NCI-H187 (cell line): ENCODE results near the gene PCBP3.
A peak's percentile ranks its signal among the peaks of the same experiment; 100 is the strongest.
"Not testable (repeated sequence)": the region's sequence is repeated elsewhere in the genome, so short reads cannot be mapped to it uniquely, and the experiment has no call there.

ENCODE experiments used
- DNase-seq, 2 experiments: peaks; one replicate each; lab custom pipeline; 2025; lab: John Stamatoyannopoulos, UW

Gene PCBP3

DNA sequence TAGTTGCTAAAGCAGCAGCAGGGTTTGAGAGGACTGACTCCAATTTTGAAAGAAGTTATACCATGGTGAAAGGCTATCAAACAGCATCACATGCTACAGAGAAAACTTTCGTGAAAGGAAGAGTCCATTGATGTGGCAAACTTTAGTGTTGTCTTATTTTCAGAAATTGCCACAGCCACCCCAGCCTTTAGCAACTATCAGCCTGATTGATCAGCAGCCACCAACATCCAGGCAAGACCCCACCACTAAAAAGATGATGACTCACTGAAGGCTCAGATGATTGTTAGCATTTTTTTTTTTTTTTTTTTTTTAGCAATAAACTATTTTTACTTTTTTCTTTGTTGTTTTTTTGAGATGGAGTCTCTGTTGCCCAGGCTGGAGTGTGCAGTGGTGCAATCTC is 35.3 kb downstream of the PCBP3 start:
- DNase-seq, result not testable (repeated sequence)

DNA sequence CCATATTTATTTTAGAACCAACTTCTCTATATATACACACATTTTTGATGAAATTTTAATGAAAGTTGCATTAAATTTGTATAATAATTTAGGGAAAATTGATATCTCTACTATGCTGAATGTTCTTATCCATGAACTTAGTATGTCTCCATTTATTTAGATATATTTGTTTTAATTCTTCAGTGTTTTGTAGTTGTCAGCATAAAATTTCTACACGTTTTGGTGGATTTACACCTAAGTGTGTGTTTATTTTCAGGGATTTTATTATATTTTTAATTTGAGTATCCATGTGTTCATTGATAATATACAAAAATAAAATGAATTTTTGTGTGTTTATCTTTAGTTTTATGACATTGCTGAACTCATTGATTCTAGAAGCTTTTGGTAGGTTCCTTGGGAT is 36.7 kb downstream of the PCBP3 start:
- DNase-seq, result no peak

GRCh38 chr21:45695086-45695485 is 51.6 kb downstream of the PCBP3 start:
- no peak for DNase-seq

DNA sequence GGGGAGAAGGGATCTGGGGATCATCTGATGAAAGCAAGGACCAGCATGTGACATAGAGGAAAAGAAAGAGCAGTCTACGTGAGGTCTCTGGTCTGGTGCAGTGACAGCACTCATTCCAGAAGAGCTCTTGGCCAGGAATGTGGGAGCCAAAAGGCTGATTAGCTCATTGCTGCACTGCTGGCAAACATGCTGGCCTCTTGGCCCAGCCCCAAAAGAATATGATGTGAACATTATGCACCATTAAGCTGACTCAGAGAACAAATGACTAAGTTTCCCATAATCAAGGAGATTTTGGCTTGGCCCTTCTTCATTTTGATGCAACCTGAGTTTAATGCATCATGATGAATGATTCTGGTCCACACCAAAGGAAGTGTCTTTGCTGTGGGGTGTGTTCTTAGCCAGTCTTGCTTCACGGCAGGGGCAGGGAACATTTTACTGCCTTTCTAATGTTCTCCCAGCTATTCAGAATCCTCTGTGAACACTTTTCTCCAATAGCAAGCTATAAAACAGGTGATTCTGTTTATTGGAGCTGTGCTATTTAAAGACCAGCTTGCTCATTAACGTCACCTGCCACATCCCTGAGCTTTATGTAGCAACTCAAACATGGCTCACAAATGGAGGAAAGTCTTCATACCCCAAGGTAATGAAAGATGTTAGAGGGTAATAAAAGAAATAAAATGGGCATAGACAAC is 55.1 kb downstream of the PCBP3 start:
- no peak for DNase-seq

GRCh38 chr21:45699251-45699942 is 55.9 kb downstream of the PCBP3 start:
- no peak for DNase-seq

- no peak for DNase-seq
These were observed 56.4 kb downstream of the PCBP3 start for GRCh38 chr21:45699966-45700365.

DNA sequence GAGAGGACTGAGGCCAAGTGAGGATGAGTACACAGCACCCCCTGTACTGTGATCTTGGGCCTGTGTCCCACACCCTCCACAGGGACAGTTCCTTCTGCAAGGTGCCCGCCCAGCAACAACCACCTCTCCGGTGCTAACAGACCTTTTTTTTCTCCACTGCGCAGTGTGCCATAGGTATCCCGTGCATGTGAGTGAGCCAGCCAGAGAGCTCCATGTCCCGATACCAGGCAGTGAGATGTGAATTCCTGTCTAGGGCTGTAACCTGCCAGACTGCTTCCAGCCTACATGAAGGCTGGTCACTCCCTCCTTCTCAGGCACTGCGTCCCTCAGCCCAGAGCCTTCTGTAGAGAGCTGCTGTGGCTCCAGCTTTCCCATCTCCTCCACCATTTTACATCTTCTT is 56.9 kb downstream of the PCBP3 start:
- no peak for DNase-seq

GRCh38 chr21:45704311-45705108 is 61.0 kb downstream of the PCBP3 start:
- no peak for DNase-seq

GRCh38 chr21:45706299-45706698 is 62.8 kb downstream of the PCBP3 start:
- DNase-seq, result no peak

- no peak for DNase-seq
These were observed 65.6 kb downstream of the PCBP3 start for GRCh38 chr21:45709173-45709572.

- DNase-seq, result no peak
These were observed 66.3 kb downstream of the PCBP3 start for GRCh38 chr21:45709696-45710268.

GRCh38 chr21:45710306-45710705 is 66.8 kb downstream of the PCBP3 start:
- not testable (repeated sequence) for DNase-seq

DNA sequence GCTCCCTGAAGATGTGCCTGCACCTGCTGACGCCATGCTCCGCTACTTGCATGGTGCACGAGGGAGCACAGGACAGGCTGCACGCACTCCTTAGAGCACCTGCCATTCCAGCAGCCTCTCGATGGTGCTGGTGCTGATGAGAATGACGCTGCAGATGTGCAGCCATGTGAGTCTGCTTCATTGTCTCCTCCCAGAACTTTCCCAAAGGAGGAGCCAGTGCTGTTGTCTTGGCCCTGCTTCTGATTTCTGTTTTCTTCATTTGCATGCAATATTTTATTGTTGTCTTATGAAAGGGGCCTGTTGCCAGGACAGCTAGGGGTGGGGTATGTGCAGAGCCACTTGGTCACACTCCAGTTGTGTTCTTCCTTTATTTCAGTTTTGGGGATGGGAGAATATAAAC is 70.1 kb downstream of the PCBP3 start:
- peak; percentile 11 to 25 for DNase-seq

DNA sequence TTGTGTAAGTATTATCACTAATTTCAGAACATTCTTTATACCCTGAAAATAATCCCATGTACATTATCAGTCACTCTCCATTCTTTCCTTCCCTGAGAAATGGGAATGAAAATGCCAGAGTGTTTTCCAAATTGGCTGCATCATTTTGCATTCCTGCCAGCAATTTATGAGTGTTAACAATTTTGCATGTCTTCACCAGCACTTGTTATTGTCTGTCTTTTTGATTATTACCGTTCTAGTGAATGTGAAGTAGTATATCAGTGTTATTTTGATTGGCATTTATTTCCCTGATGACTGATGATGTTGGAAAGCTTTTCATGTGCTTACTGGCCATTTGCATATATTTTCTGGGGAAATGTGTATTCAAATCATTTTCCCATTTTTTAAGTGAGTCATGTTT is 71.9 kb downstream of the PCBP3 start:
- DNase-seq, result no peak

DNA sequence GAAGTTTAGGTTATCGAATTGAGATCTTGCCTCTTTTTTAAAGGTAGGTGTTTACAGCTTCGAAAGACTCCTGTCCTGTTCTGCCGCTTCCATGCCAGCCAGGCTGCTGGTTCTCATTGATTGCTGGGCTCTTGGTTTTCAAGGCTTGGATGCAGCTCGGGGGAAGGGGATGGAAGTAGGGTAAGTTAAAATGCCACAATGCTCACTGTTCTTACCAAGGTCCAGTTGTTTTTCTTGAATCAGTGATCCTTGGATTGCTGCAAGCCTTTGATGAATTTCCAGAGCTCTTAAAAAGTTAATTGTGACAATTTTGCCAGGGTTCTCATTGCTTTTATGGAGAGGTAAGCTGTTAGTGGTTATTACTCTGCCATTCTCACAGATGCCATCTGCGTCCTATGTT is 74.9 kb downstream of the PCBP3 start:
- DNase-seq, result no peak

DNA sequence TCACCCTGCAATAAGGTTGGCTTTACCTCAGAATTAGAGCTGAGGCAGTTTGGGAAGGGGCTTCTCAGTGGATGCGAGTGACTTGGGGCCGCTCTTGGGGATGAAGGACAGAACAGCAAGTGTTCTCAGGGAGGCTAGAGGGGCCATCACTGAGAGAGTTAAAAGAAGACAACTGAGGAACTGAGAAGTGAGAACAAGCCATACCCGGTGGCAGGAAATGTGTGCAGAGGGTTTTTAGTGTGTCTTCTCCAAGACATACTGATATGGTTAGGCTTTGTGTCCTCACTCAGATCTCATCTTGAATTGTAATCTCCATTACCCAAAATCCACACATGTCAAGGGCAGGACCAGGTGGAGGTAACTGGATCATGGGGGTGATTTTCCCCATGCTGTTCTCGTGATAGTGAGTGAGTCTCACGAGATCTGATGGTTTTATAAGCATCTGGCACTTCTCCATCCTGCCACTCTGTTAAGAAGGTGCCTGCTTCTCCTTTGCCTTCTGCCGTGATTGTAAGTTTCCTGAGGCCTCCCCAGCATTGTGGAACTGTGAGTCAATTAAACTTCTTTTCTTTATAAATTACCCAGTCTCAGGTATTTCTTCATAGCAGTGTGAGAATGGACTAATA is 75.8 kb downstream of the PCBP3 start:
- DNase-seq, result no peak

DNA sequence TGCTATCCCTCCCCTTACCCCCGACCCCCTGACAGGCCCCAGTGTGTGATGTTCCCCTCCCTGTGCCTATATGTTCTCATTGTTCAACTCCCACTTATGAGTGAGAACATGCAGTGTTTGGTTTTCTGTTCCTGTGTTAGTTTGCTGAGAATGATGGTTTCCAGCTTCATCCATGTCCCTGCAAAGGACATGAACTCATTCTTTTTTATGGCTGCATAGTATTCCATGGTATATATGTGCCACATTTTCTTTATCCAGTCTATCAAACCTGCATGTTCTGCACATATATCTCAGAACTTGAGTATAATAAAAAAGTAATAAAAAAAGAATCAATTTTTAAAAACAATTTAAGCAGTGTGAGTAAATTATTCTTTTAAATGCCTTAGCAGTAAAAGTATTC is 76.7 kb downstream of the PCBP3 start:
- DNase-seq, result not testable (repeated sequence)

DNA sequence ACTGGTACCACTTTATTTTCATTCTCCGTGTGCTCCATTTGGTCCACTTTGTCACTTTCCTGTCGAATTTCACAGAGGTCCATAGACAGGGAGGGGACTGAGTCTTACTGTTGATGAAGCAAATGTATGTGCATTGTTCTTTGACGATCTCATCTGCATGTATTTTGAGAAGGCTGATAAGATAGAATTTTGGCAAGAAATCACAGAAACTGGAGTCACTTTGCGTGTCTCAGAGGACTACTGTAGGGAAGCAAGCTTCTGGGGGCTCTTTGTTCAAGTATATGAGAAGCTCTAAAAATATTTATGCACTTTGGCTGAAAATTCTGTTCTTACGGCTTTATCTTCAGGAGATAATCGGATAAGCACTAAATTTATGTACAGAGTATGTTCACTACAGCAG is 78.1 kb downstream of the PCBP3 start:
- DNase-seq, result no peak

GRCh38 chr21:45723049-45723958 is 79.8 kb downstream of the PCBP3 start:
- DNase-seq, result no peak

DNA sequence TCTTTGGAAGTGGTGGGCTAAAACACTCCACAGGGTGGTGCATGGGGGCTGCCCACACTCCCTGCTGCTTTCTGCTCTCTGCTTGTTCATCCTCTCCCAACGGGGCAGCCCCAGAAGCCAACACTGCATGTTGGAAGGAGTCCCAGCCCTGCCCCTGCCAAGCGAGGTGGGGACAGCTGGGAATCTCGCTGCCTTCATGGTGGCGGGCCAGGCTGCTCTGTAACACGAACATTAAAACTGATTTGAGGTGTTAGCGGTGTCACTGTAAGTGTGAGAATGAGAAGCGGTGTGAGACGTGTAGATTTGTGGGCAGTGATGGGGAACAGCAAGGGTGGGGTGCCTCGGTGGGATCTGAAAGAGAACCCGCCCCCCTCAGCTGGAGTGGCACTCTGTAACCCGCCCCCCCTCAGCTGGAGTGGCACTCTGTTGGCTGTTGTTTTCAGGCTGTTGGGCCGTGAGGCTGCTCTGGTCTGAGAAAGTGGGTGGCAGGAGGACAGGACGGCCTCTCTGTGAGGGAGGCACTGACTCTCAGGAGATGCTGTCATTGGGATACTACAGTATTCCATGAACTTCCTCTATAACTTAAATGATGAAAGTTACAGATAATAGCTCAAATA is 80.9 kb downstream of the PCBP3 start:
- no peak for DNase-seq
